ENCODE measurements around the gene UBE3D.
"Not testable (repeated sequence)": the region's sequence is repeated elsewhere in the genome, so short reads cannot be mapped to it uniquely, and the experiment has no call there.

UBE3D gene

GRCh38 chr6:82874867-82875266, 190.8 kb downstream of the UBE3D start:
- Histone ChIP-seq H3K9me3 (ENCODE audit: control insufficient read depth in 2 of 2, low read length in 2 of 2) (no peaks in the 10 kb centered on the region), H3K4me3 (ENCODE audit: low read length in 2 of 2) (no peak overlapping the region), H3K36me3 (ENCODE audit: control insufficient read depth in 2 of 2, insufficient read depth in 2 of 2, low read length in 2 of 2) (no peaks in the 10 kb centered on the region), H3K27ac (ENCODE audit: low read length) (no peak overlapping the region), H3K4me1 (ENCODE audit: control insufficient read depth, insufficient read depth, low read length) (no peaks in the 10 kb centered on the region), H3K9ac (ENCODE audit: low read length in 2 of 2) (no peak overlapping the region), H3K27me3 (ENCODE audit: control insufficient read depth in 1 of 2, insufficient read depth in 2 of 2, low read length in 2 of 2) (no peaks in the 10 kb centered on the region)

DNA sequence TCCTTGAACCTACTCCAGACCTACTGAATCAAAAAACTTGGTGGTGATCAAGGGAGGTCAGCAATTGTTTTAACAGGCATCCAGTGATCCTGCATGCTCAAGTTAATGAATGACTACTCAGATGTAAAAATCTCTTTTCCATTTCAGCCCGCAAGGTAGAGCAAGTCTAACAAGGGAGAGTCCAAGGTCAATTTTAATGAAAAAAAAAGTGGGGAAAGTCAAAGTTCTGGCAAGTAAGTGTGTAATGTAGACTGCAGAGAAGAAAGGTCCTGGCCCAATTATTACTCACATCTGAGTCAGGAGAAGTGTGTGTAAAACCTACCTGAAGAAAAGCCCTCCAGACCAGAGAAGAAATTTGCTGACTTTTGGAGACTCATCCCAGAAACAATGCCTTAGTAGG, 193.5 kb downstream of the UBE3D start:
- Histone ChIP-seq H3K27me3 (ENCODE audit: control insufficient read depth in 1 of 2, insufficient read depth in 2 of 2, low read length in 2 of 2) (no peaks in the 10 kb centered on the region), H3K4me3 (ENCODE audit: low read length in 2 of 2) (no peak overlapping the region), H3K9ac (ENCODE audit: low read length in 2 of 2) (no peak overlapping the region), H3K36me3 (ENCODE audit: control insufficient read depth in 2 of 2, insufficient read depth in 2 of 2, low read length in 2 of 2) (no peaks in the 10 kb centered on the region), H3K4me1 (ENCODE audit: control insufficient read depth, insufficient read depth, low read length) (no peaks in the 10 kb centered on the region), H3K9me3 (ENCODE audit: control insufficient read depth in 2 of 2, low read length in 2 of 2) (no peaks in the 10 kb centered on the region), H3K27ac (ENCODE audit: low read length) (no peak overlapping the region)

DNA sequence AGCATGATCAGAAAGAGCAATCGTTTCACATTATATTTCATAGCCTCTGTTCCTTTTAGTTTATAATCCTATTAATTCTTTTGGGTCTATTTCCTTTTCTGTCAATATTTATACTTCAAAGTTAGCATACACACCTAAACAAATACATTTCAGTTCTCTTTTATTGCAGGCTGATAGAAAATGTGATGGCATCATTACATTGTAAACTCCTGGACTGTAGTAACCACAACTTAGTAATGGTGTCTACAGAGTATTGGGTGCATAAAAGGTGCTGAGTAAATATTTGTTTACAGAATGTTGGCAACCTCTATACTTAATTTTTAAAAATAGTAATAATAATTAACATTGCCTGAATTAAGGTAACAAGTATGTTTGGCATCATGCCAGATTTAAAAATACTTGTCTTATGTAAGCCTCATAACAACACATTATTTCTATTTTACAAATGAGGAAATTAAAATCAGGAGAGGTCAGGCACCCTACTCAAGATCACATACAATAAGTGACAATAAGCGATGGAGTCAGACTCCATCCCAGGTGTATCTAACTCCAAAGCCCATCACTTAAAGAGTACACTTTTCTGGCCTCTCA, 195.0 kb downstream of the UBE3D start:
- Histone ChIP-seq H3K27ac (ENCODE audit: low read length) (no peak overlapping the region), H3K9me3 (ENCODE audit: control insufficient read depth in 2 of 2, low read length in 2 of 2) (no peaks in the 10 kb centered on the region), H3K4me3 (ENCODE audit: low read length in 2 of 2) (no peak overlapping the region), H3K27me3 (ENCODE audit: control insufficient read depth in 1 of 2, insufficient read depth in 2 of 2, low read length in 2 of 2) (no peaks in the 10 kb centered on the region), H3K9ac (ENCODE audit: low read length in 2 of 2) (no peak overlapping the region), H3K36me3 (ENCODE audit: control insufficient read depth in 2 of 2, insufficient read depth in 2 of 2, low read length in 2 of 2) (no peaks in the 10 kb centered on the region), H3K4me1 (ENCODE audit: control insufficient read depth, insufficient read depth, low read length) (no peaks in the 10 kb centered on the region)

DNA sequence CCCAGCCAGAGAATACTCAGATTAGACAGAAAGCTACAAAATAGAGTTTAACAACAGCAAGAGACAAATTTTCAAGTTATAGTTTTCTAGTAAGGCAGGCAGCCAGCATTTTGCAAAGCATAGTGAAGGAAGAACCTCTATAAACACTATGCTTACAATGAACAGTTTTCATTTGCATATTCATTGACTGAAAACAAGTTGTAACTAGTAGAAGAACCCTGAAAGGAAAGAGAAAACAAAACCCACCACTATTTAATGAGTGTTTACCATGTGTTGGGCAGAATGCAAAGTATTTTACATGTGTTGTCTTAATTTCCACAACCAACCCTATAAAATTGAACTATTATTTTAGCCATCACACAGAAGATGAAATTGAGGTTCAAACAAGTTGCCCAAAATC, 196.1 kb downstream of the UBE3D start:
- Histone ChIP-seq H3K27ac (ENCODE audit: low read length) (no peak overlapping the region), H3K27me3 (ENCODE audit: control insufficient read depth in 1 of 2, insufficient read depth in 2 of 2, low read length in 2 of 2) (no peaks in the 10 kb centered on the region), H3K9ac (ENCODE audit: low read length in 2 of 2) (no peak overlapping the region), H3K36me3 (ENCODE audit: control insufficient read depth in 2 of 2, insufficient read depth in 2 of 2, low read length in 2 of 2) (no peaks in the 10 kb centered on the region), H3K4me1 (ENCODE audit: control insufficient read depth, insufficient read depth, low read length) (no peaks in the 10 kb centered on the region), H3K9me3 (ENCODE audit: control insufficient read depth in 2 of 2, low read length in 2 of 2) (no peaks in the 10 kb centered on the region), H3K4me3 (ENCODE audit: low read length in 2 of 2) (no peak overlapping the region)

GRCh38 chr6:82867946-82868345, 197.7 kb downstream of the UBE3D start:
- Histone ChIP-seq H3K27ac (ENCODE audit: low read length) (no peak overlapping the region), H3K4me3 (ENCODE audit: low read length in 2 of 2) (no peak overlapping the region), H3K4me1 (ENCODE audit: control insufficient read depth, insufficient read depth, low read length) (no peaks in the 10 kb centered on the region), H3K9ac (ENCODE audit: low read length in 2 of 2) (no peak overlapping the region), H3K36me3 (ENCODE audit: control insufficient read depth in 2 of 2, insufficient read depth in 2 of 2, low read length in 2 of 2) (no peaks in the 10 kb centered on the region), H3K27me3 (ENCODE audit: control insufficient read depth in 1 of 2, insufficient read depth in 2 of 2, low read length in 2 of 2) (no peaks in the 10 kb centered on the region), H3K9me3 (ENCODE audit: control insufficient read depth in 2 of 2, low read length in 2 of 2) (peaks cover 0 to 5% of the 10 kb centered on the region in 2 donors)

- Histone ChIP-seq H3K9me3 (ENCODE audit: control insufficient read depth in 2 of 2, low read length in 2 of 2) (peaks cover 0 to 5% of the 10 kb centered on the region in 2 donors), H3K36me3 (ENCODE audit: control insufficient read depth in 2 of 2, insufficient read depth in 2 of 2, low read length in 2 of 2) (no peaks in the 10 kb centered on the region), H3K4me3 (ENCODE audit: low read length in 2 of 2) (no peak overlapping the region), H3K9ac (ENCODE audit: low read length in 2 of 2) (no peak overlapping the region), H3K4me1 (ENCODE audit: control insufficient read depth, insufficient read depth, low read length) (no peaks in the 10 kb centered on the region), H3K27me3 (ENCODE audit: control insufficient read depth in 1 of 2, insufficient read depth in 2 of 2, low read length in 2 of 2) (no peaks in the 10 kb centered on the region), H3K27ac (ENCODE audit: low read length) (no peak overlapping the region)
These were observed 199.2 kb downstream of the UBE3D start for GRCh38 chr6:82866446-82866845.

- Histone ChIP-seq H3K27me3 (ENCODE audit: control insufficient read depth in 1 of 2, insufficient read depth in 2 of 2, low read length in 2 of 2) (no peaks in the 10 kb centered on the region), H3K4me1 (ENCODE audit: control insufficient read depth, insufficient read depth, low read length) (no peaks in the 10 kb centered on the region), H3K9ac (ENCODE audit: low read length in 2 of 2) (no peak overlapping the region), H3K27ac (ENCODE audit: low read length) (no peak overlapping the region), H3K36me3 (ENCODE audit: control insufficient read depth in 2 of 2, insufficient read depth in 2 of 2, low read length in 2 of 2) (no peaks in the 10 kb centered on the region), H3K4me3 (ENCODE audit: low read length in 2 of 2) (no peak overlapping the region), H3K9me3 (ENCODE audit: control insufficient read depth in 2 of 2, low read length in 2 of 2) (peaks cover 0 to 5% of the 10 kb centered on the region in 2 donors)
These were observed 200.2 kb downstream of the UBE3D start for GRCh38 chr6:82865461-82865860.

GRCh38 chr6:82863781-82864180, 201.9 kb downstream of the UBE3D start:
- Histone ChIP-seq H3K4me1 (ENCODE audit: control insufficient read depth, insufficient read depth, low read length) (no peaks in the 10 kb centered on the region), H3K36me3 (ENCODE audit: control insufficient read depth in 2 of 2, insufficient read depth in 2 of 2, low read length in 2 of 2) (no peaks in the 10 kb centered on the region), H3K9me3 (ENCODE audit: control insufficient read depth in 2 of 2, low read length in 2 of 2) (peaks cover 0 to 5% of the 10 kb centered on the region in 2 donors), H3K27me3 (ENCODE audit: control insufficient read depth in 1 of 2, insufficient read depth in 2 of 2, low read length in 2 of 2) (no peaks in the 10 kb centered on the region), H3K9ac (ENCODE audit: low read length in 2 of 2) (no peak overlapping the region), H3K4me3 (ENCODE audit: low read length in 2 of 2) (no peak overlapping the region), H3K27ac (ENCODE audit: low read length) (no peak overlapping the region)

DNA sequence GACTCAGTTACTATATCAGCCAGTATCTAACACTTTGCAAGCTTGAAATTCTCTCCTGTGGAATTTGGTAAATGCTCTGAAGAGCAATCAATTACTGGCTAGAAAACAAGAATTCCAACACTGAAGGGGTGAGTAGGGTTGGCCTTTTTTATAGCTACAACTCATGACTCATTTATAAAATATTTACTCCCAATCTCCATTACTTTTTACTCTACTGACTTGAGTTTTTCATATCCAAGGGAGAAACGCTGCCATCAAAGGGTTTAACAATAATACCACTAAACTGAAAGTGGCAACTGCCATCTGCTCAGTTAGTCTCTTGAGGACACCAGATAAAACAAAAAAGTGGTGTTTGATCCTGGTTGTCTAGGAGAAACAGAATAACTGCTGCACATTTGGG, 203.1 kb downstream of the UBE3D start:
- no peak overlapping the region for H3K9ac ChIP-seq (ENCODE audit: low read length in 2 of 2)
- no peak overlapping the region for H3K27ac ChIP-seq (ENCODE audit: low read length)
- H3K9me3 ChIP-seq (ENCODE audit: control insufficient read depth in 2 of 2, low read length in 2 of 2), result peaks cover 0 to 5% of the 10 kb centered on the region in 2 donors
- no peaks in the 10 kb centered on the region for H3K36me3 ChIP-seq (ENCODE audit: control insufficient read depth in 2 of 2, insufficient read depth in 2 of 2, low read length in 2 of 2)
- no peak overlapping the region for H3K4me3 ChIP-seq (ENCODE audit: low read length in 2 of 2)
- no peaks in the 10 kb centered on the region for H3K27me3 ChIP-seq (ENCODE audit: control insufficient read depth in 1 of 2, insufficient read depth in 2 of 2, low read length in 2 of 2)
- H3K4me1 ChIP-seq (ENCODE audit: control insufficient read depth, insufficient read depth, low read length), result no peaks in the 10 kb centered on the region

DNA sequence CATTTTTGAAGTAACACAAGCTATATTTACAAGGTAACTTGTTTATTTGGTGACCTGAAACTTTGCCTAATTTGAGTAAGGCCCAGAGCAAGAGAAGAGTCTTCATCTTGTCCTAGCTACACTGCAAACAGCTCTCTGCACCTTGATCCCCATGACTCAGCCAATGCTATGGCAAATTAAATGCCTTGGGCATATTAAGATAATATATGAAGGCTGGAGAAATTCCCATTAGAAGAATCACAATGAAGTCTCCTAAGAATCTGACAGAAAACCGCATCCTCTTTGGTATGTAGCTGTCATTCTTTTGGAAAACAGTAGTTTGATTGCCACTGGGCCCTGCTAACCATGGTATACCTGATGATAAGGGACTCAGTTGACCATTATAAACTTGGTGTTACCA, 204.5 kb downstream of the UBE3D start:
- Histone ChIP-seq H3K36me3 (ENCODE audit: control insufficient read depth in 2 of 2, insufficient read depth in 2 of 2, low read length in 2 of 2) (no peaks in the 10 kb centered on the region), H3K4me3 (ENCODE audit: low read length in 2 of 2) (no peak overlapping the region), H3K27ac (ENCODE audit: low read length) (no peak overlapping the region), H3K4me1 (ENCODE audit: control insufficient read depth, insufficient read depth, low read length) (no peaks in the 10 kb centered on the region), H3K27me3 (ENCODE audit: control insufficient read depth in 1 of 2, insufficient read depth in 2 of 2, low read length in 2 of 2) (no peaks in the 10 kb centered on the region), H3K9me3 (ENCODE audit: control insufficient read depth in 2 of 2, low read length in 2 of 2) (peaks cover 0 to 5% of the 10 kb centered on the region in 2 donors), H3K9ac (ENCODE audit: low read length in 2 of 2) (no peak overlapping the region)

DNA sequence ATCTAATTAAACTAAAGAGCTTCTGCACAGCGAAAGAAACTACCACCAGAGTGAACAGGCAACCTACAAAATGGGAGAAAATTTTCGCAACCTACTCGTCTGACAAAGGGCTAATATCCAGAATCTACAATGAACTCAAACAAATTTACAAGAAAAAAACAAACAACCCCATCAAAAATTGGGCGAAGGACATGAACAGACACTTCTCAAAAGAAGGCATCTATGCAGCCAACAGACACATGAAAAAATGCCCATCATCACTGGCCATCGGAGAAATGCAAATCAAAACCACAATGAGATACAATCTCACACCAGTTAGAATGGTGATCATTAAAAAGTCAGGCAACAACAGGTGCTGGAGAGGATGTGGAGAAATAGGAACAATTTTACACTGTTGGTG, 209.6 kb downstream of the UBE3D start:
- H3K9ac ChIP-seq (ENCODE audit: low read length in 2 of 2); H3K27me3 ChIP-seq (ENCODE audit: control insufficient read depth in 1 of 2, insufficient read depth in 2 of 2, low read length in 2 of 2); H3K4me1 ChIP-seq (ENCODE audit: control insufficient read depth, insufficient read depth, low read length); H3K4me3 ChIP-seq (ENCODE audit: low read length in 2 of 2); H3K27ac ChIP-seq (ENCODE audit: low read length); H3K36me3 ChIP-seq (ENCODE audit: control insufficient read depth in 2 of 2, insufficient read depth in 2 of 2, low read length in 2 of 2); H3K9me3 ChIP-seq (ENCODE audit: control insufficient read depth in 2 of 2, low read length in 2 of 2): not testable (repeated sequence)

Measured in stomach smooth muscle (tissue), 2 donors.